ENCODE measurements around the gene KRTAP10-9.

- TF ChIP-seq POLR2A (IDR thresholded peaks at IDR 0.05): no peak
- no peak for TF ChIP-seq CTCF (IDR thresholded peaks at IDR 0.05 in 4 of 5, conservative IDR thresholded peaks at IDR 0.05 in 1 of 5)
These were observed 12.7 kb upstream of the KRTAP10-9 start for GRCh38 chr21:44614161-44614631.
